NCI-H187 (cell line): ENCODE data around the gene IMP4.
"Not testable (repeated sequence)": the region's sequence is repeated elsewhere in the genome, so short reads cannot be mapped to it uniquely, and the experiment has no call there.

Source experiments
- DNase-seq, 2 experiments: peaks; one replicate each; lab custom pipeline; 2025; lab: John Stamatoyannopoulos, UW

Gene IMP4

GRCh38 chr2:130342533-130343275 is at the start of gene IMP4:
TSS of gene IMP4 (plus strand) at chr2:130342897. CDS start at chr2:130342933, 36 bp downstream.
- DNase-seq: peak; percentile 90 to 94

GRCh38 chr2:130300258-130300969 is 42.3 kb upstream of the IMP4 start:
- no peak for DNase-seq

- no peak for DNase-seq
Measured at GRCh38 chr2:130300970-130301348, 41.7 kb upstream of the IMP4 start.

GRCh38 chr2:130302164-130302886 is 40.4 kb upstream of the IMP4 start:
- no peak for DNase-seq

GRCh38 chr2:130303169-130303568 is 39.5 kb upstream of the IMP4 start:
- no peak for DNase-seq

- no peak for DNase-seq
Measured at GRCh38 chr2:130304726-130305125, 38.0 kb upstream of the IMP4 start.

- no peak for DNase-seq
Measured at GRCh38 chr2:130307850-130308249, 34.8 kb upstream of the IMP4 start.

- DNase-seq: no peak
Measured at GRCh38 chr2:130310881-130311280, 31.8 kb upstream of the IMP4 start.

GRCh38 chr2:130313812-130314334 is 28.8 kb upstream of the IMP4 start:
- no peak for DNase-seq

- DNase-seq: no peak
Measured at GRCh38 chr2:130314377-130314776, 28.3 kb upstream of the IMP4 start.

- DNase-seq: no peak
Measured at GRCh38 chr2:130316596-130316995, 26.1 kb upstream of the IMP4 start.

- no peak for DNase-seq
Measured at GRCh38 chr2:130318906-130319305, 23.8 kb upstream of the IMP4 start.

GRCh38 chr2:130319536-130319935 is 23.2 kb upstream of the IMP4 start:
- no peak for DNase-seq

- DNase-seq: no peak
Measured at GRCh38 chr2:130327703-130328527, 14.8 kb upstream of the IMP4 start.

GRCh38 chr2:130328710-130329109 is 14.0 kb upstream of the IMP4 start:
- DNase-seq: peak; percentile 13 to 22

- DNase-seq: peak in 1 of 2 experiments; percentile 3
Measured at GRCh38 chr2:130332271-130333073, 10.2 kb upstream of the IMP4 start.

- DNase-seq: not testable (repeated sequence)
Measured at GRCh38 chr2:130333253-130333652, 9.4 kb upstream of the IMP4 start.

GRCh38 chr2:130334026-130334425 is 8.7 kb upstream of the IMP4 start:
- DNase-seq: no peak

- DNase-seq: no peak
Measured at GRCh38 chr2:130335226-130335625, 7.5 kb upstream of the IMP4 start.

- no peak for DNase-seq
Measured at GRCh38 chr2:130336150-130336876, 6.4 kb upstream of the IMP4 start.
